Measurements from ENCODE around the gene SRSF12.

SRSF12 gene

DNA sequence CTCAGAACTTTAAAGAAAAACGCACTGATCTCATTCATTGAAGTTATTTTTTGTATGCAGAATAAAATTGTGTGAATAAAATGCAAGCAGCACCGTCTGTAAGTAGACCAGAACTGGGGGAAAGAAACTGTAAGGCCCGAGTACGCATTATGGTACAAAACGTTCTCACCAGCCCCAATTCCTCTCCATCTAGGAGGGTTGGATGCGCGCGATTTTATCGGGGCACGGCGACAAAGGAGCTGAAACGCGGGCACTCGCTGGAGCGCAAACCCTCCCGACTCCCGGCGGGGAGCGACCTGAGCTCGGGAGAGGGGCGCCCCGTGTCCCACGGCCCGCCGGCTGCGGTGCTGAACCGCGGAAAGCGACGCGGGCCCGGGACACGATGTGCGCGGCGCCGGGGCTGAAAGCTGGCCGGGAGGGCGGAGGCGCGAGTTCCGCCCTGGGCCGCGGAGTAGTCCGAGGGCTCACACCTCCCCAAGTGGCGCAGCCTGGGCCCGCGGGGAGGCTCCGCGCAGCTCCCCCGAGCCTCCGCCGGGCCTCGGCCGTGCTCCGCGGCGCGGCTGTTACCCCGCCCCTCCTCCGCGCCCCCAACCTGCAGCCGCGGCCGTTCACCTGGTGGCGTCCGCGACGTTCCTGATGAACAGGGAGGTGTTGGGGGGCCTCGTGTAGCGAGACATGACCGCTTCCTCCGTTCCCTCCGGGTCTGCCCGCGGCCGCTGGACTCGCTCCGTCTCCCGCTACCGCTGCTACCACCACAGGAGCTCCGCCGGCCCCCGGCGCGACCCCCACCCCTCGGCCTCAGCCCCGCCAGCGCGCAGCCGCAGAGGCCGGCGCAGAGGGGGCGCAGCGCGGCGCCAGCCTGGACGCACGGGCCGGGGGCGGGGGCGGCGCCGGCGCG, at the start of gene SRSF12:
SRSF12 (minus strand) TSS at position 861 of the 898 bp plus-strand sequence; CDS start at position 677, 184 bp downstream.
- DNase-seq, result peak; percentile 23

DNA sequence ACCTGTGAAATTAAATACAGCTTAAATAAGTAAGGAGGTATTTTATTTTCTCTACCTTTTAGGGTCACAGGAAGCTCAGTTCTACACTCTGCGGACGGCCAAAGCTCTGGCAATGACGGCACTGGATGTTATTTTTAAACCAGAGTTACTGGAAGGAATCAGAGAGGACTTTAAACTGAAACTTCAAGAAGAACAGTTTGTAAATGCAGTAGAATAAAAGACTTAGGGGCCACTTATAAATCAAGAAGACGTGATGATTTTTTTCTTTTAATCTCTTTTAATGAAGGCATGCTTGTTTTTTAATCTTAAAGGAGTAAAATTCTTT, 44.1 kb upstream of the SRSF12 start:
- DNase-seq, result no peak

GRCh38 chr6:89161326-89162046, 43.6 kb upstream of the SRSF12 start:
- DNase-seq, result peak; percentile 56

- no peak for DNase-seq
These were observed 42.6 kb upstream of the SRSF12 start for GRCh38 chr6:89160331-89161092.

GRCh38 chr6:89154131-89154530, 36.3 kb upstream of the SRSF12 start:
- DNase-seq, result peak; percentile 72

DNA sequence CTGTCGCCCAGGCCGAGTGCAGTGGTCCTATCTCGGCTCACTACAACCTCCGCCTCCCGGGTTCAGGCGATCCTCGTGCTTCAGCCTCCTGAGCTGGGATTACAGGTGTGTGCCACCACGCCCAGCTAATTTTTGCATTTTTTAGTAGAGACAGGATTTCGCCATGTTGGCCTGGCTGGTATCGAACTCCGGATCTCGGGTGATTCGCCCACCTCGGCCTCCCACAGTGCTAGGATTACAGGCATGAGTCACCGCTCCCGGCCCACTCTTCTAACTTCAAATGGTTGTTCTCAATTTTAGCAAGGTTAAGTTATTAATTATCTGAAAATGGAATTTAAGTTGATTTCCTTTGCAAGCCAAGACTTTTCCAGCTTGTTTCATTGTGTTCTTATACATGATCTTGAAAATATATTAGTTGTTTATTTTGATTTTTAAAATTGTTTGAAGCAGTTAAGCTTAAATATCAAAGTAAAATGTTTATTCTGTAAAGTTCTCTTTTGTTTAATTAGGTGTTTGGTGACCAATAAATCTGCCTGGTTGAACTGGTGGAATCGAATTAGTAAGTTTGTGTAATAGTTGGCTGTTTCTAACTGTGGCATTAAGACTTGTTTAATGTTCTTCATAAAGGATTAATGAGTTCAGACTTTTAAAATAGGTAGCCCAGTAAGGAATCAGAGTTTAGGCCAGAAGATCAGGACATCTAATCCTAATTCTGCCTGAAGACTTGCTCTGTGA, 30.3 kb upstream of the SRSF12 start:
- DNase-seq, result peak; percentile 17

GRCh38 chr6:89146718-89147700, 29.1 kb upstream of the SRSF12 start:
- peak; percentile 65 for DNase-seq

DNA sequence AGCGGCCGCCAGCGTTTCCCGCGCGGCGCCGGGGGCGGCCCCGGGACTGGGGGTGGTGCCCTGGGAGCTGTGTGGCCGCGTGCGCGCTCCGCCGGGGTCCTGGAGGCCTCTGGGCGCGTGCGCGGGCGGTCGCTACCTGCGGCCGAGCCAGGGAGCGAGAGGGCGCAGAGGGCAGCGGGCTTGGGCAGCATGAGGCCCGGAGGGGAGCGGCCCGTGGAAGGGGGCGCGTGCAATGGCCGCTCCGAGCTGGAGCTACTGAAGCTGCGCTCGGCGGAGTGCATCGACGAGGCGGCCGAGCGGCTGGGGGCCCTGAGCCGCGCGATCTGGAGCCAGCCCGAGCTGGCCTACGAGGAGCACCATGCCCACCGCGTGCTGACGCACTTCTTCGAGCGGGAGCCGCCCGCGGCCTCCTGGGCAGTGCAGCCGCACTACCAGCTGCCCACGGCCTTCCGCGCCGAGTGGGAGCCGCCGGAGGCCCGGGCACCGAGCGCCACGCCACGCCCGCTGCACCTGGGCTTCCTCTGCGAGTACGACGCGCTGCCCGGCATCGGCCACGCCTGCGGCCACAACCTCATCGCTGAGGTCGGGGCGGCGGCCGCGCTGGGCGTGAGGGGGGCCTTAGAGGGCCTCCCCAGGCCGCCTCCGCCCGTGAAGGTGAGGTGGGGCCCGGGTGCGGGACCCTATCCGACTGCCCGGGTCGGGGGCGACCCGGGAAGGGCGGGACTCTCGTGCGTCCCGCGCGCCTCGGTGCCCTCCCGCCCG, 28.3 kb upstream of the SRSF12 start, which contains the start of gene PM20D2:
PM20D2 (plus strand) TSS at position 100 of the 762 bp plus-strand sequence; CDS start at position 190, 90 bp downstream.
- peak; percentile 16 for DNase-seq

GRCh38 chr6:89145091-89145955, 27.5 kb upstream of the SRSF12 start:
- DNase-seq, result peak; percentile 20

GRCh38 chr6:89144354-89144906, 26.6 kb upstream of the SRSF12 start:
- DNase-seq, result peak; percentile 40

GRCh38 chr6:89140347-89141156, 22.7 kb upstream of the SRSF12 start:
- peak; percentile 50 for DNase-seq

GRCh38 chr6:89139509-89140346, 21.9 kb upstream of the SRSF12 start:
- DNase-seq, result peak; percentile 22

DNA sequence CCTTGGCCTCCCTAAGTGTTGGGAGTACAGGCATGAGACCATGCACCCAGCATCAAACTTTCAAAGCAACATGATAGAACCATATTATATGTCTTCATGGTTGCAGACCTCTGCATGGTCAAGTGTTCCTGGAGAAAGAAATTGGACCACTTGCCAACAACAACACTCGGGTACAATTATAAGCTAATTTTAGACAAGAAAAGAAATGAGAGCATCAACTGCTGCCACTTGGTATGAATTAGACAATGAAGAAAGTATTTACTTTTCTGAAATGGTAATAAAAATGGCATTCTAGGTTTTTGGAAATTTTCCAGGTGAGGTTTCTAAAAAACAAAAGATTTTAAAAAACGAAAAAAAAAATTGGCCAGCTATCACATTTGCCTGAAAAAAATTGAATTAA, 20.3 kb upstream of the SRSF12 start:
- DNase-seq, result no peak

DNA sequence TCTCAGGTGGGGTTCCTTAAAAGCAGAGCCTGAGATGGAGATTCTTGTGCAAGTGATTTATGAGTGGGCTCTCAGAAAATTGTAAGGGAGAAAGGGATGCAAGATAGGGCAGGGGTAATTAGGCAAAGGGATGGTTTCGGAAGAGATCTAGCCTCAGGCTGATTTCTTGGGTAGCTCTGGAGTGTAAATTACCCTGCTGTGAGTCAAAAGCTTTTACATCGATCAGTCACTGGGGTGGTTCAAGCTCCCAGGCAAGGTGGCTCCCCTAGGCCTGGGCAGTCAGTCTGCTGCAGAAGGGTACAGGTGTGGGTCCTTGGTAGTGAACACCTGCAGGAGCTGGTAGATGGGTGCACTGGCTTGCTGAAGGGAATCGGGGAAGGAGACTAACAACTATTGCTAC, 16.9 kb upstream of the SRSF12 start:
- DNase-seq, result no peak

DNA sequence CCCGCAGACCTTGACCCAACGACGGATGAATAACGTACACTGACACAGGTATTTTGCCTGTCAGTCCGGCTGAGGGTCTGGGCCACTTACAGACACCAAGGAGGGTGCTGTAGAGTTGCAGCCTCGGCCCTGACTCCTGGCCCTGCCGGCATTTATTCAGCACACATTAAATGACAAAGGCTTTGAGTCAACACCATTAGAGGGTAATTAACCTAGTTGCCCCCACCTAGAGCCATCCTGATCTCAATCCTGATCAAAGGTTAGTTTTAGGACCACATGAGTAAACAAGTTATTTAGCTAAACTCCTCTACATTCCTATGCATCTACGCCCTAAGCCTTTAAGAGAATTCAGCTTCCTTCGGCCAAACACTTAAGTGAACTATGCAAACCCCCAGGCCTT, 16.1 kb upstream of the SRSF12 start:
- no peak for DNase-seq

DNA sequence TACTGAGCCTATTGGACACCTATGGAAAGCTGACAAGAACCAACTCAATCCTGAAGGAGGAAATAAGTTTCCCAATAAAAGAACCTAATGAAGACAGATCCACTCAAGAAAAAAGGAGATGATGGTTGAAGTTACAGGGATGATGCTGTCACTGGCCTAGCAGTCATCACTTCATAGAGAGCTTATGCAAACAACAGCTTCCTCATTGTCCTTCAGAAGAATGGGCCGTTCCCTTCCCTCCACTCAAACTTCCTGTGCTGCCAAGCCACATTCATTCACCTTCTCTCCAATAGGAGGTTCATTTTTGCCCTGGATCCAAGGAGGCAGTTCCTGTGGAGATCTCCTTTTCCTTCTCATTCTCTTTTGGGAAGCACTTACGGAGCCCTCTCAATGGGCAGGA, 14.2 kb upstream of the SRSF12 start:
- no peak for DNase-seq

DNA sequence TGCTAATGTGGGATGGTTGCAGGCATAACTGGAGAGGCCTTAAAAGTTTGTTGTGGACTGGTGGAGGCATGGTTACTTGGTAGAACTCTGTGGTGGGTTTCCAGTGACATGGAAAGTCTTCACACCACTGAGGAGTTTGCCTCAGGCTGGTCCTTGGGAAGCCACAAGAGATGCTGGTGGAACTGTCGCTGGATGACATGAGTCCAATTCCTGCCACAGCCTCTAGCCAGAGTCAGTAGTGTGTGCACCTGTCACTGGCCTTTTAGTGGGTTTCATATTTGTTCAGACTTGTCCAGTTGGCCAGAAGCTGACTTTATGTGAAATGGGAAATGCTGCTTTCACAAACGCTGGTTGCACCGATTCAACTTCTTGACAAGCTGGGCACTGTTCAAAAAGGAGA, 13.7 kb upstream of the SRSF12 start:
- DNase-seq, result no peak

Data from fibroblast of upper back skin (primary cell).